Measurements from ENCODE around the gene TRIM50.

Gene TRIM50

DNA sequence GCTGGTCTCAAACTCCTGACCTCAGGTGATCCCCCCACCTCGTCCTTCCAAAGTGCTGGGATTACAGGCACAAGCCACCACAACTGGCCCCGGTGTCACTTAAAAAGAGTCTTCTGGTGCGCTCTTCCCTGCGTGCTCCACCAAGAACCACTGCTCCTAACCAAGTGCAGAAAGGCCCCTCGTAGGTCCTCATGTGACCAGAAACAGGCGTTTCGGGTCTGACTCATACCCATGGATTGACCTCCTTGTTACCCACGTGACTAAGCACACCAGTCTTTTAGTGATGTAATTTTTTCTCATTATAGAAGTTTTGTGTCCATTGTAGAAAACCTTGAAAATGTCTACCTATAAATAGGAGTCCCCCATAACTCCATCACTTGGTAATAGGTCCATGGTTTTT, 14.0 kb upstream of the TRIM50 start:
- H3K27me3 ChIP-seq (ENCODE audit: insufficient read depth, low read length): peaks cover 13% of the 10 kb centered on the region; the same call in 1 of the 2 replicates
- H3K79me2 ChIP-seq (ENCODE audit: insufficient read depth, low read length): no peaks in the 10 kb centered on the region
- no peak overlapping the region for H3K4me3 ChIP-seq (ENCODE audit: low read depth, low read length, poor library complexity, severe bottlenecking)
- no peak overlapping the region for H3K27ac ChIP-seq (ENCODE audit: low read depth, low read length, poor library complexity, severe bottlenecking)
- H3K4me1 ChIP-seq (ENCODE audit: insufficient read depth, low read length, severe bottlenecking): no peaks in the 10 kb centered on the region
- no peak overlapping the region for H2AFZ ChIP-seq (ENCODE audit: low read length)
- H3K36me3 ChIP-seq (ENCODE audit: insufficient read depth, low read length): no peaks in the 10 kb centered on the region
- H3F3A ChIP-seq (ENCODE audit: insufficient read depth, low read length): no peaks in the 10 kb centered on the region; the same call in 1 of the 2 replicates
- no peaks in the 10 kb centered on the region for H4K20me1 ChIP-seq (ENCODE audit: insufficient read depth, low read length)
- no peaks in the 10 kb centered on the region for H3K9me3 ChIP-seq (ENCODE audit: low read length)
- no peaks in the 10 kb centered on the region for H3K9me2 ChIP-seq (ENCODE audit: low read depth, low read length)
- no peak for TF ChIP-seq EZH2 (IDR thresholded peaks at IDR 0.05; ENCODE audit: borderline replicate concordance, low read length)
- TF ChIP-seq, protein P1, sequence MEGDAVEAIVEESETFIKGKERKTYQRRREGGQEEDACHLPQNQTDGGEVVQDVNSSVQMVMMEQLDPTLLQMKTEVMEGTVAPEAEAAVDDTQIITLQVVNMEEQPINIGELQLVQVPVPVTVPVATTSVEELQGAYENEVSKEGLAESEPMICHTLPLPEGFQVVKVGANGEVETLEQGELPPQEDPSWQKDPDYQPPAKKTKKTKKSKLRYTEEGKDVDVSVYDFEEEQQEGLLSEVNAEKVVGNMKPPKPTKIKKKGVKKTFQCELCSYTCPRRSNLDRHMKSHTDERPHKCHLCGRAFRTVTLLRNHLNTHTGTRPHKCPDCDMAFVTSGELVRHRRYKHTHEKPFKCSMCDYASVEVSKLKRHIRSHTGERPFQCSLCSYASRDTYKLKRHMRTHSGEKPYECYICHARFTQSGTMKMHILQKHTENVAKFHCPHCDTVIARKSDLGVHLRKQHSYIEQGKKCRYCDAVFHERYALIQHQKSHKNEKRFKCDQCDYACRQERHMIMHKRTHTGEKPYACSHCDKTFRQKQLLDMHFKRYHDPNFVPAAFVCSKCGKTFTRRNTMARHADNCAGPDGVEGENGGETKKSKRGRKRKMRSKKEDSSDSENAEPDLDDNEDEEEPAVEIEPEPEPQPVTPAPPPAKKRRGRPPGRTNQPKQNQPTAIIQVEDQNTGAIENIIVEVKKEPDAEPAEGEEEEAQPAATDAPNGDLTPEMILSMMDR (IDR thresholded peaks at IDR 0.05; ENCODE audit: low read length): no peak
- no peak overlapping the region for H3K9ac ChIP-seq (ENCODE audit: low read length)
- no peak overlapping the region for H3K4me2 ChIP-seq (ENCODE audit: low read length)

DNA sequence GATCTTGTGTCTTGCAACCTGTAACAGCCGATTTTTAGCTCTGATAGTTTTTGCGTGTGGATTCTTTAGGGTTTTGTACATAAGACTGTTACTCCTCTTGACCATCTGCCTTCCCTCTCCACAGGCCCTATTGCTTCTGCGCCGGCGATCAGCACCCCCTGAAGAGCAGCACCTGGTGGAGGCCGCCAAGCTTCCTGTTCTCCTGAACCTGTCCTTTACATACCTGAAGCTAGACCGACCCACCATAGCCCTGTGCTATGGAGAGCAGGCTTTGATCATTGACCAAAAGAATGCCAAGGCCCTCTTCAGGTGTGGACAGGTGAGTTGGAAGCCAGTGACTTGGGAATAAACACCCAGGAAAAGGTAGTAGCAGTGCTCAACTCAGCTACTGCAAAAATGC, 12.6 kb upstream of the TRIM50 start:
- no peaks in the 10 kb centered on the region for H3K4me1 ChIP-seq (ENCODE audit: insufficient read depth, low read length, severe bottlenecking)
- no peak overlapping the region for H3K9ac ChIP-seq (ENCODE audit: low read length)

DNA sequence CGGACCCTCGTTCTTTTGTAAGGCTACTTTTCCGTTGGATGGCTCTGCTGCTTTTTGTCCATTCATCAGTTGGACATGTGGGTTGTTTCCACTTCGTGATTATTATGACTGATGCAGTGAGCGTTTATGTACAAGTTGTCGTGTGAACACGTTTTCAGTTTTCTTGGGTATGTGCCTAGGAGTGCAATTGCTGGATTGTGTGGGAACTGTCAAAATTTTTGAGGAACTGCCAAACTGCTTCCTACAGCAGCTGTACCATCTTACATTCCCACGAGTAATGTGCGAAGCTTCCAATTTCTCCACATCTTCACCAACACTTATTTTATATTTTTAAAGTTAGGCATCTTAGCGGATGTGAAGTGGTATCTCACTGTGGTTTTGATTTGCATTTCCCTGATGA, 10.4 kb upstream of the TRIM50 start:
- Histone ChIP-seq H3K4me2 (ENCODE audit: low read length) (no peak overlapping the region), H3K9me2 (ENCODE audit: low read depth, low read length) (no peaks in the 10 kb centered on the region), H3K79me2 (ENCODE audit: insufficient read depth, low read length) (no peaks in the 10 kb centered on the region), H3K4me1 (ENCODE audit: insufficient read depth, low read length, severe bottlenecking) (no peaks in the 10 kb centered on the region), H3K36me3 (ENCODE audit: insufficient read depth, low read length) (no peaks in the 10 kb centered on the region), H3K9ac (ENCODE audit: low read length) (no peak overlapping the region), H2AFZ (ENCODE audit: low read length) (no peak overlapping the region), H3K27me3 (ENCODE audit: insufficient read depth, low read length) (peaks cover 12% of the 10 kb centered on the region; the same call in 1 of the 2 replicates), H3K27ac (ENCODE audit: low read depth, low read length, poor library complexity, severe bottlenecking) (no peak overlapping the region), H3K4me3 (ENCODE audit: low read depth, low read length, poor library complexity, severe bottlenecking) (no peak overlapping the region), H4K20me1 (ENCODE audit: insufficient read depth, low read length) (no peaks in the 10 kb centered on the region), H3K9me3 (ENCODE audit: low read length) (no peaks in the 10 kb centered on the region), H3F3A (ENCODE audit: insufficient read depth, low read length) (no peaks in the 10 kb centered on the region; the same call in 1 of the 2 replicates)
- TF ChIP-seq EZH2 (IDR thresholded peaks at IDR 0.05; ENCODE audit: borderline replicate concordance, low read length): no peak
- TF ChIP-seq, protein P1 (IDR thresholded peaks at IDR 0.05; ENCODE audit: low read length): no peak

More for the DNA sequence above, 12.6 kb upstream of the TRIM50 start:
- Histone ChIP-seq H3K4me3 (ENCODE audit: low read depth, low read length, poor library complexity, severe bottlenecking) (no peak overlapping the region), H3K9me3 (ENCODE audit: low read length) (no peaks in the 10 kb centered on the region), H3K79me2 (ENCODE audit: insufficient read depth, low read length) (no peaks in the 10 kb centered on the region), H3K27me3 (ENCODE audit: insufficient read depth, low read length) (peaks cover 15% of the 10 kb centered on the region; the same call in 1 of the 2 replicates), H3K36me3 (ENCODE audit: insufficient read depth, low read length) (no peaks in the 10 kb centered on the region), H3K27ac (ENCODE audit: low read depth, low read length, poor library complexity, severe bottlenecking) (no peak overlapping the region), H4K20me1 (ENCODE audit: insufficient read depth, low read length) (no peaks in the 10 kb centered on the region), H3F3A (ENCODE audit: insufficient read depth, low read length) (no peaks in the 10 kb centered on the region; the same call in 1 of the 2 replicates), H3K4me2 (ENCODE audit: low read length) (no peak overlapping the region), H2AFZ (ENCODE audit: low read length) (no peak overlapping the region), H3K9me2 (ENCODE audit: low read depth, low read length) (no peaks in the 10 kb centered on the region)
- no peak for TF ChIP-seq EZH2 (IDR thresholded peaks at IDR 0.05; ENCODE audit: borderline replicate concordance, low read length)
- TF ChIP-seq, protein P1 (IDR thresholded peaks at IDR 0.05; ENCODE audit: low read length): no peak
